HTERT RPE-1 (cell line): ENCODE results near the gene GALT.

Source experiments
- in situ Hi-C: fragments of 300-500 bp; cut with MboI; formaldehyde crosslinking; loops from 4 replicates; pipeline ENCODE4 v1.14.3; 2020; ENCODE audit warnings: low sequenced_read_pairs

GALT gene

GRCh38 chr9:34646211-34647083, at the start of gene GALT:
Gene GALT (plus strand): TSS chr9:34646675. CDS start chr9:34646705, 30 bp downstream.
- in situ Hi-C loops: no loop called here

GRCh38 chr9:34599546-34599945, 46.9 kb upstream of the GALT start:
- in situ Hi-C loops: no loop called here

- in situ Hi-C loops: no loop called here
Measured at GRCh38 chr9:34600908-34601307, 45.6 kb upstream of the GALT start.

- in situ Hi-C loops: no loop called here
Measured at GRCh38 chr9:34601937-34602573, 44.4 kb upstream of the GALT start.

DNA sequence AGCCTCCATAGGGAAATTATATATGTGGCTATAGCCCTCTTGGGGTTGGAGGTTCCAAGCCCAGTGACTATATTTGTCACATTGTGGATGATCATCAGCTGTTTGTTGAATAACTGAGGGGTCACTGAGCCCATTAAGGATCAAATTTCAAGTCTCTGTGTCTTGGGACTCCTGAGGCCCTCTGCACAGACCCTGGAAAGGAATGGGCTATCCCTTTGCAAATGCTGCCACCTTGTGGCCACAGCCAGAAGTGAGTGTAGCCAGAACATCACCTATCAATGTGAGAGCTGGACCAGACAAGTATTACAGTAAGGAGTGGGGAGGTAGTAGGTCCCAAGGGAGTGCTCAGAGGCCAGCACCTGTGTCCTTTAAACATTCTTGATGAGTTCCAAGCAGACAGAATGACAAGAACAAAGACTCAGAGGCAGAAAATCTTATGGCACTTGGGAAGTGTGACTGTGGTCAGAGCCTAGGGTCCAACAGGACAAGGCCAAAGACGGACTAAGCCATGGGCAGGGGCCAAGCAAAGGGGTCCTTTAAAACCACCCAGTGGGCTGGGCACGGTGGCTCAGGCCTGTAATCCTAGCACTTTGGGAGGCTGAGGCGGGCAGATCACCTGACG, 42.8 kb upstream of the GALT start:
- in situ Hi-C loops: no loop called here

DNA sequence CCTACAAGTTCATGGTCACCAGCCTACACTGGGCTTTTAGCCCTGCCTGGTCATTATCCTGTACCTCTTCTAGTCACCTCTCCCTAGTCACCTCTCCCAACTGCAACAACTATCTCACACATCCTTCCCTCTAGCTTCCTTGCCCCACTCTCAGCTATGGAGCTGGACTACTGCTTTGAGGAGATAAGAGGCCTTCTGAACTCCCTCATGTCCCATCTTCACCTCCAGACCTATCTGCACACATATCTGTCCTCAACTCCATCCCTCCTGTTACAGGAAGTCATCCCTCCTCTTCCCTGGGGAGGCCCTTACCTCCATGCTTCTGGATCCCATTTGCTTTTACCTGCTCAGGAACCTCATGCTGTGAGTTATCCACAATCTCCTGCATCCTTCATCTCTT, 40.3 kb upstream of the GALT start:
- in situ Hi-C loops: no loop called here

DNA sequence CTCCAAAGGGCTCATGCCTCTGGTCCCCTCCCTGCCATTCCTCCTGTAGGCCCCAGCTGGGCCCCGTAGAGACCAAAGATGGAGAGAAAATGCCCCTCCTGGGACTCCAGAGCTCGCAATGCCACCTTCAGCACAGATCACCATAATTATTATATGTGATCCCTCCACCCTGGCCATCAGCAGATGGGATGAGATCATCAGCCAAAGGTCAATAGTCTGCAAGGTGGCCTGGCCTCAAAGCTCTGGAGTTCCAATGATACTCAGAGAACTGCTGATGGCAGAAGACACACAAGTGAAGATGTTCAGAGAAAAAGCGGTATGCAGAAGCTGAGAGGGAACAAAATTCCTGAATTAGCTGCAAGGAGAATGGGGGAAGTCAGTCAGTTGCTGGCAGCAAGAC, 39.6 kb upstream of the GALT start:
- in situ Hi-C loops: no loop called here

DNA sequence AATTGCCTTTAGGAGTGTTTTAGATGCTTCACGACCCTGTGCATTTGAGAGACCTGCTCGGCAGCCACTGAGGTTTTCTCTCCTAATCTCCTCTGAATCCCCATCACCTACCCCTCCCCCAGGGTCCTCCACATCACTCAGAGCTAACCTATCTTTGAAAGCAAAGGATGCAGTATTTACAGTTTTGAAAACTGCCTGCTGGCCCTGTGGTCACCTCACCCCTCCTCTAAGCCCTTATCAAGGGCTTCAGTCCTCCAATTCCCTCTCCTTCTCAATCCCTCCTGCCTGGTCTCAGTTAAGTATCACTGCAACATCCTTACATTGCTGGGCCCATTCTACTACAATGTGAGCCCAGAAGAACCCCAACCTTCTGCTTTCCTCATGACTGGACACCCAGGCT, 39.1 kb upstream of the GALT start:
- in situ Hi-C loops: no loop called here

DNA sequence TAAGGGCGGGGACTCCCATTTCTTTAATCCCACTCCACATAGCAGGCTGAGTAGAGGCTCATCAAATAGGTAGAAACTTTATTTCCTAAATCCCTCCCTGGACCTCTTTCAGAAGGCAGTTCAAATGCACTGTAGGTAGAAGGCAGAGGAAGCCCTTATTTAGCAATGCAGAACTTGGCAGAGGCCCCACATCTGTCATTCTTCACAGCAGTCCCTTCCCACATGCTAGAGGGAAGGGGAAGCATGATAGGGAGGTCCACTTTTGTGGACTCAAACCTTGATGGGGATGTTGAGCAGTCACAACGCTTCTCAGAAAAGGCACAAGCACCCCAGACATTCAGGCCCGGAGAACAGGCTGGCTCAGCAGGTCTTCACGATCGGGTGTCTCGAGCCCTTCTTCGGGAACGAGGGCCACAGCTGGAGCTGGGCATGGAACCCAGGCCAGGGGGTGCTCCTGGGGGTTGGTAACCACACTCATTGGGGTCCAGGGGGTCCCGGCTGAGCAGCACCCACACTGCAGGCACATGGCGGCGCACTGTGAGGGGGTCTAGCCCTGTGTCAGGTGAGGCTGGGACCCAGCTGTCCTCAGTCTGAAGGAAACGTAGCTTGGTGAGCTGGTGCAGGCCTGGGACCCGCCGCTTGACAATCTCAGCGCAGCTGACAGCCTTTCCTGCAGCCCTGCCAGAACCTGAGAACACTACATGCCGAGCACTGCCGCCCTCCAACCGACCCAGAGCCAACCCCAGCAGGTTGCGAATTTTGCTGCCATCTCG, 35.9 kb upstream of the GALT start:
- in situ Hi-C loops: no loop called here

- in situ Hi-C loops: no loop called here
Measured at GRCh38 chr9:34611251-34611810, 35.1 kb upstream of the GALT start.

DNA sequence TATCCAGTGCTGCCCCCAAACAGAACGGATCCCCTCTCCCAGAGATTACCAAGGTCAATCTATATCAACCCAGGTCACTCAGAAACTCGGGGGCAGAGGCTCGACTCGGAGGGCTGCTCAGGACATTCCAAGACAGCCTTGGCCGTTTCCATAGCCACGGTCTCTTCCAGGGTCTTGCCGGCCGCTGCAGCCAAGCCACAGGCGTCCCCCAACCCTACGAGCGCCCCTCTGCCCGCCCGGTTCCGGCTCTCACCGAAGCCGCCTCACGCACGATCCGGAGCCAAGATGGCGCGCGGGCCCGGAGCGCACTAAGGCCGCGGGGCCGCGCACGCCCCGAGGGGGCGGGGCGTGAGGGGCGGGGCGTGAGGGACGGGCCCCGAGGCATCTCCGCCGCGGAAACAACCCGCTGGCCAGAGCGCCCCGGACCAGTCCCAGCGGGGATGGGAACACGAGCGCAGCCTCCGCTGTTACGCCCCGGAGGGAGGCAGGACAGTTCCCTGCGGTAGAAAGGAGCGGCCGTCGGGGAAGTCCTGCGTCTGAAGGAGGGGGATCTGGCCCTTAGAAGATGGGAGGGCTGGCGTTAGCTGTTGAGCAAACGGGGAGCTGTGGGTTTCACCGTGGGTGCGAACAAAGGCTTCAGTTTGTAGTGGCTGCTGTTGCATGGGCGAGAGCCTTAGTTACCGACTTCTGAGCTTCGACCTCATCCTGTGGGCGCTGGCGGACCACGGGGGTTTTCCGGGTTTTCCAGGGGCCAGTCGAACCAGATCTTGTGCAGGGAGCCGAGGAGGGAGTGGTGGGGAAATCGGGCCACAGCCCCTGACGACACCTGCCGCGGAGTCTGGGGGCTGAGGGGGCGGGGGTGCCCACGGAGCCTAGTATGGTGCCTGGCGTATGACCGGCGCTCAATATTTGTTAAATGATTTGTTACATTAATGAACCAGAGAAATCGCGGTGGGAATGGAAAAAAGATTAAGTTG, 34.4 kb upstream of the GALT start, which contains the start of gene RPP25L:
TSS of gene RPP25L (minus strand) at position 287 of the 977 bp plus-strand sequence. CDS start 801 bp downstream, outside the sequence.
- in situ Hi-C loops: no loop called here

GRCh38 chr9:34612788-34613390, 33.6 kb upstream of the GALT start:
- in situ Hi-C loops: no loop called here

GRCh38 chr9:34615132-34615531, 31.3 kb upstream of the GALT start:
- in situ Hi-C loops: no loop called here

- in situ Hi-C loops: no loop called here
Measured at GRCh38 chr9:34620061-34620994, 26.1 kb upstream of the GALT start, which contains the start of gene DCTN3. Gene DCTN3 (minus strand): TSS chr9:34620495. CDS start chr9:34620464, 31 bp downstream.

GRCh38 chr9:34623374-34624235, 22.9 kb upstream of the GALT start:
- in situ Hi-C loops: no loop called here

DNA sequence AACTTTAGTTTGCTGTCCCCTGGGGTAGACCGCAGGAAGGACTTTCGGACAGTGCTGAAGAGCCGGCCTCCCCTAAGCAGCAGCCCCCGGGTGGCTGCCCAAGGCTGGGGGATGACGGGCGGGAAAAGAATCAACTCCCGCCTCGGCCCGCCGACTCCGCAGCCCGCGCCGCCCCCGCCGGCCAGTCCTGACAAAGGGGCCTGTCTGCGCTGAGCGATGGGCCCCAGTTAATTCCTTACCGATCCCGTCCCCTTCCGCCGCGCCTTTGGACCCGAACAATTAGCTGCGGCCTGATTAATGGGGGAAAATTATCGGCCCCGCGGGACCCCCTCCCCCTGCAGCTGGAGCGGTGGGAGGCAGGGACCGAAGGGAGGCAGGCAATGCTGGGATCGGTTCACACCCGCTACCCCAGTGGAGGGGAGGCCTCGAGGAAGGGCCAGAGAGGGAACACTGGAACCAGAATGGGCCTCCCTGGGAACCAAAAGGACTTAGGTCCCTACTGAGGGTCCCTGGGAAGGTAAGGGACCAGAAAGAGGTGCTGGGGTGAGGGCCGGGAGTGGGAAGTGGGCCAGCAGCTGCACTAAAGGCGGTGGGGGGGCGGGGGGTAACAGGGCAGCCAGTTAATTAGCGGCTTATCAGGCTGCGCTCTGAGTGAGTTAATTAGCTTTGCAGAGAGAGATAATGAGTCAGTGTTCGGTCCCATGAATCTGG, 21.8 kb upstream of the GALT start:
- in situ Hi-C loops: no loop called here

GRCh38 chr9:34625186-34625486, 21.3 kb upstream of the GALT start:
- in situ Hi-C loops: no loop called here
